Measurements from ENCODE around the gene ARID4B.

- TF ChIP-seq CTCF (IDR thresholded peaks at IDR 0.05; ENCODE audit: extremely low read depth in 1 of 2, insufficient read depth in 1 of 2, low read depth in 1 of 2, low read length in 2 of 2) (no peak), EZH2 (IDR thresholded peaks at IDR 0.05; ENCODE audit: borderline replicate concordance, low read depth, low read length, severe bottlenecking) (no peak), POLR2A (IDR thresholded peaks at IDR 0.05; ENCODE audit: low read depth, low read length) (no peak), POLR2AphosphoS5 (IDR thresholded peaks at IDR 0.05; ENCODE audit: insufficient read depth, low read depth, low read length) (no peak), MYC (IDR thresholded peaks at IDR 0.05; ENCODE audit: low read depth, low read length) (no peak)
Measured at GRCh38 chr1:235266325-235266724, 61.7 kb downstream of the ARID4B start.
